Uterus (tissue), 4 donors: ENCODE measurements around the gene COA4. TPM values are rescaled to one million over a fixed set of nuclear protein-coding genes. Genes with fewer than 3 reads are reported as not detected.

Source experiments
- DNase-seq, 2 donors: peaks; one replicate each; pipeline ENCODE4 v3.0.0-alpha.2; 2019 to 2020
- H3K27ac ChIP-seq, 2 donors: fragments of 200-600 bp; sonication (generic); 1 replicate in 1 of 2; 2 replicates in 1 of 2; pipeline ENCODE4 v1.5.1; 2016 to 2018
- H3K27me3 ChIP-seq, 2 donors: fragments of 200-600 bp; sonication (generic); one replicate each; pipeline ENCODE4 v1.5.1; 2018 to 2019; ENCODE audit warnings: control low read depth in 1 of 2
- H3K36me3 ChIP-seq, 2 donors: fragments of 200-600 bp; sonication (generic); one replicate each; pipeline ENCODE4 v1.5.1; 2019; ENCODE audit warnings: control low read depth in 1 of 2
- H3K4me1 ChIP-seq, 2 donors: fragments of 200-600 bp; sonication (generic); one replicate each; pipeline ENCODE4 v1.5.1; 2018 to 2019; ENCODE audit warnings: control low read depth in 1 of 2
- H3K4me3 ChIP-seq, 2 donors: fragments of 200-600 bp; sonication (generic); 1 replicate in 1 of 2; 2 replicates in 1 of 2; pipeline ENCODE4 v1.5.1; 2018 to 2019; ENCODE audit warnings: mild to moderate bottlenecking in 1 of 2
- H3K9me3 ChIP-seq, 2 donors: fragments of 200-600 bp; sonication (generic); one replicate each; pipeline ENCODE4 v1.5.1; 2019; ENCODE audit warnings: control low read depth in 1 of 2
- CTCF ChIP-seq, 4 experiments: fragments of 200-600 bp in 2 of 4; fragments of 450-650 bp in 2 of 4; sonication (generic) in 2 of 4; IDR thresholded peaks; one replicate each; pipeline ENCODE4 v1.5.1; 2016 to 2019; ENCODE audit warnings: antibody characterized with exemption in 4 of 4, mild to moderate bottlenecking in 2 of 4, moderate library complexity in 1 of 4
- POLR2A ChIP-seq, 2 donors: fragments of 450-650 bp; IDR thresholded peaks; one replicate each; pipeline ENCODE4 v1.6.1; 2016; ENCODE audit warnings: antibody characterized with exemption in 2 of 2, mild to moderate bottlenecking in 1 of 2, moderate library complexity in 1 of 2
- intact Hi-C: fragments of 100-400 bp; cut with DNase I; formaldehyde crosslinking; loops from one replicate; pipeline ENCODE4 v1.15.1; 2023; ENCODE audit warnings: low total_unique reads
- total RNA-seq, 4 donors: library from RNA; depleted of rRNA in 3 of 4; stranded (reverse); fragments of >200 nt in 3 of 4; gene quantifications; one replicate each; pipeline versions ENCODE4 v1.1.0 to v1.2.4, GENCODE V29; 2014 to 2023
- donor health status: DM: yes; HTN: yes; CAD: no.

The COA4 gene
- total RNA-seq, 4 donors from 2014 or later, result 28.1 to 147 (median 84.8) TPM

GRCh38 chr11:73856031-73856567 is 20.5 kb downstream of the COA4 start:
- DNase-seq, result no peak
- Histone ChIP-seq H3K36me3 (no peaks in the 10 kb centered on the region), H3K4me3 (no peak overlapping the region), H3K27me3 (no peaks in the 10 kb centered on the region), H3K9me3 (no peaks in the 10 kb centered on the region), H3K4me1 (no peaks in the 10 kb centered on the region), H3K27ac (no peak overlapping the region)
- TF ChIP-seq POLR2A (IDR thresholded peaks at IDR 0.05) (no peak), CTCF (IDR thresholded peaks at IDR 0.05) (no peak)
- intact Hi-C loops, result no loop called here

- H3K9me3 ChIP-seq, result no peaks in the 10 kb centered on the region
- no peak overlapping the region for H3K4me3 ChIP-seq
- no peak for TF ChIP-seq POLR2A (IDR thresholded peaks at IDR 0.05)
- TF ChIP-seq CTCF (IDR thresholded peaks at IDR 0.05), result no peak
- intact Hi-C loops, result no loop called here
- no peaks in the 10 kb centered on the region for H3K27me3 ChIP-seq
- no peaks in the 10 kb centered on the region for H3K36me3 ChIP-seq
- no peak overlapping the region for H3K27ac ChIP-seq
- no peaks in the 10 kb centered on the region for H3K4me1 ChIP-seq
- DNase-seq, result no peak
These were observed 22.0 kb downstream of the COA4 start for GRCh38 chr11:73854680-73855079.

- H3K4me1 ChIP-seq, result no peaks in the 10 kb centered on the region
- no peaks in the 10 kb centered on the region for H3K9me3 ChIP-seq
- no peak for DNase-seq
- H3K27me3 ChIP-seq, result no peaks in the 10 kb centered on the region
- H3K27ac ChIP-seq, result no peak overlapping the region
- H3K4me3 ChIP-seq, result no peak overlapping the region
- no peak for TF ChIP-seq CTCF (IDR thresholded peaks at IDR 0.05)
- intact Hi-C loops, result no loop called here
- H3K36me3 ChIP-seq, result no peaks in the 10 kb centered on the region
These were observed 24.6 kb downstream of the COA4 start for GRCh38 chr11:73852049-73852448.

- DNase-seq, result no peak
- Histone ChIP-seq H3K4me3 (no peak overlapping the region), H3K27me3 (no peaks in the 10 kb centered on the region), H3K9me3 (no peaks in the 10 kb centered on the region), H3K27ac (no peak overlapping the region), H3K36me3 (no peaks in the 10 kb centered on the region), H3K4me1 (no peaks in the 10 kb centered on the region)
- intact Hi-C loops, result no loop called here
- no peak for TF ChIP-seq POLR2A (IDR thresholded peaks at IDR 0.05)
- no peak for TF ChIP-seq CTCF (IDR thresholded peaks at IDR 0.05)
These were observed 25.4 kb downstream of the COA4 start for GRCh38 chr11:73851046-73851764.

GRCh38 chr11:73839123-73839457 is 37.6 kb downstream of the COA4 start:
- Histone ChIP-seq H3K27ac (no peak overlapping the region), H3K9me3 (no peaks in the 10 kb centered on the region), H3K4me1 (no peaks in the 10 kb centered on the region), H3K4me3 (no peak overlapping the region), H3K36me3 (no peaks in the 10 kb centered on the region), H3K27me3 (no peaks in the 10 kb centered on the region)
- no peak for TF ChIP-seq POLR2A (IDR thresholded peaks at IDR 0.05)
- no peak for TF ChIP-seq CTCF (IDR thresholded peaks at IDR 0.05)
- intact Hi-C loops, result no loop called here
- DNase-seq, result no peak
